Liver (tissue), 3 donors: ENCODE data around the gene BIN1.

Source experiments
- ATF3 ChIP-seq: IDR thresholded peaks from 2 replicates; pipeline ENCODE4 v1.6.1; 2016; ENCODE audit warnings: antibody characterized with exemption
- CTCF ChIP-seq: fragments of 150-350 bp; IDR thresholded peaks from 2 replicates; pipeline ENCODE4 v1.5.1; 2017; ENCODE audit warnings: improper control_type of control experiment, low read depth, low read length; ENCODE audit not compliant: missing input control
- FOXA1 ChIP-seq: IDR thresholded peaks from 2 replicates; pipeline ENCODE4 v1.6.1; 2016; ENCODE audit warnings: antibody characterized with exemption
- HNF4G ChIP-seq: IDR thresholded peaks from 2 replicates; pipeline ENCODE4 v1.6.1; 2016; ENCODE audit warnings: antibody characterized with exemption
- JUND ChIP-seq, 2 donors: IDR thresholded peaks; 2 replicates each; pipeline ENCODE4 v1.6.1; 2016; ENCODE audit warnings: antibody characterized with exemption in 2 of 2
- MAX ChIP-seq: IDR thresholded peaks from 2 replicates; pipeline ENCODE4 v1.6.1; 2016; ENCODE audit warnings: antibody characterized with exemption
- RAD21 ChIP-seq, 2 donors: IDR thresholded peaks; 2 replicates each; pipeline ENCODE4 v1.6.1; 2016; ENCODE audit warnings: antibody characterized with exemption in 2 of 2, mild to moderate bottlenecking in 2 of 2
- TAF1 ChIP-seq: conservative IDR thresholded peaks from 2 replicates; pipeline ENCODE4 v1.6.1; 2016; ENCODE audit warnings: antibody characterized with exemption, mild to moderate bottlenecking
- YY1 ChIP-seq: IDR thresholded peaks from 2 replicates; pipeline ENCODE4 v1.6.1; 2016; ENCODE audit warnings: antibody characterized with exemption, mild to moderate bottlenecking
- donor health status: healthy.
- donor health status: healthy.

GRCh38 chr2:127034051-127034450 lies 72.9 kb downstream of the BIN1 start:
- TF ChIP-seq CTCF: no peak
- no peak for TF ChIP-seq TAF1
- TF ChIP-seq RAD21 (IDR thresholded peaks at IDR 0.05): no peak
- TF ChIP-seq JUND (IDR thresholded peaks at IDR 0.05): no peak
- no peak for TF ChIP-seq FOXA1
- TF ChIP-seq YY1: no peak
- TF ChIP-seq MAX: no peak
- TF ChIP-seq ATF3: no peak
- no peak for TF ChIP-seq HNF4G
